Stimulated activated naive CD8-positive, alpha-beta T cell treated with anti-CD3 and anti-CD28 coated beads, Interleukin-15, amount 100 ng/mL, for 72 hours (primary cell): ENCODE measurements around the gene MPC1L.
A peak's percentile ranks its signal among the peaks of the same experiment; 100 is the strongest.

Source experiments
- ATAC-seq: fragments of 150-1000 bp; cut with Tn5 transposase; 2 replicates; pipeline ENCODE4 v1.10.0; 2021; ENCODE audit warnings: mild to moderate bottlenecking, moderate library complexity
- DNase-seq, 2 donors: peaks; one replicate each; pipeline ENCODE4 v3.0.0; 2021 to 2022
- H3K27ac Mint-ChIP-seq, 2 donors: one replicate each; pipeline ENCODE4 v1.8.0; 2022; ENCODE audit warnings: mild to moderate bottlenecking in 2 of 2, mixed read lengths in 2 of 2, moderate library complexity in 2 of 2
- H3K27me3 Mint-ChIP-seq: one replicate; pipeline ENCODE4 v1.8.0; 2022; ENCODE audit warnings: mixed read lengths
- H3K4me1 Mint-ChIP-seq: one replicate; pipeline ENCODE4 v1.8.0; 2022; ENCODE audit warnings: mild to moderate bottlenecking, mixed read lengths
- H3K4me3 Mint-ChIP-seq, 2 donors: one replicate each; pipeline ENCODE4 v1.8.0; 2022; ENCODE audit warnings: mild to moderate bottlenecking in 2 of 2, mixed read lengths in 2 of 2, moderate library complexity in 1 of 2
- H3K9me3 Mint-ChIP-seq, 2 donors: one replicate each; pipeline ENCODE4 v1.8.0; 2022; ENCODE audit warnings: mixed read lengths in 2 of 2

Gene MPC1L

DNA sequence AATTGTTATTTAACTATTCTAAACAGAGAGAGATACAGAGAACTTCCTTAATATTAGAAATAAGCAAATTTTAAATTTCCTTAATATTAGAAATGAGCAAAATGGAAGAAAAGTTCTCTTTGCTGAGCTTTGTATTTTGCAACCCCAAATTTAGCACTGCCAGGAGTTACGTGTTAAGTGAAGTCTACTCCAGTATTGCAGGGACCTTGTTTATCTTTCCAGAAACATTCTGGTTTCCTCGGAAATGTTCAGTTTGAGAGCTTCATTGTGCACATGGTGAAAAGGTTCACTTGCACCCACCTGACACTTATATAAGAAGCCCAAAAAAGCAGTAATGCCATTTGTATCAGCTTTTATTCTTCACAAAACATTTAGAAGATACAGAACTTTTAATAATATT is 30.3 kb downstream of the MPC1L start:
- no peak for DNase-seq
- H3K4me3 Mint-ChIP-seq, result no peak overlapping the region
- no peaks in the 10 kb centered on the region for H3K9me3 Mint-ChIP-seq
- ATAC-seq, result no peak
- H3K4me1 Mint-ChIP-seq, result peaks cover 6% of the 10 kb centered on the region
- H3K27ac Mint-ChIP-seq, result no peak overlapping the region
- H3K27me3 Mint-ChIP-seq, result no peaks in the 10 kb centered on the region

DNA sequence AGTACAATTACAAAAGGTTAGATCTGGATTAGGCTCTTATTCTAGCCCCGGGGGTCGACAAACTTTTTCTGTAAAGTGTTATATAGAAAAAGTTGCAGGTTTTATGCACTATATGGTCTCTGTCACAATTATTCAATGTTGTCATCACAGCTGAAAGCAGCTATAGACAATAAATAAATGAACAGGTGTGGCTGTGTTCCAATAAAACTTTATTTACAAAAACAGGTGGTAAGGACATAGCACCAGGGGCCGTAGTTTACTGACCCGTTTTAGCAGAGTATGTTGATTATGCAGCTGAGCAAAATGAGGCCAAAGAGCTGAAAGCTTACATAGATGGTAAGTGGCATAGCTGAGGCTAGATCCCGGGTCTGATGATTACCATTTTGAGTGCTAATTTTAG is 37.2 kb downstream of the MPC1L start:
- ATAC-seq, result no peak
- H3K4me1 Mint-ChIP-seq, result peaks cover 6% of the 10 kb centered on the region
- DNase-seq, result no peak
- H3K27me3 Mint-ChIP-seq, result no peaks in the 10 kb centered on the region
- no peak overlapping the region for H3K27ac Mint-ChIP-seq
- no peak overlapping the region for H3K4me3 Mint-ChIP-seq
- H3K9me3 Mint-ChIP-seq, result no peaks in the 10 kb centered on the region

DNA sequence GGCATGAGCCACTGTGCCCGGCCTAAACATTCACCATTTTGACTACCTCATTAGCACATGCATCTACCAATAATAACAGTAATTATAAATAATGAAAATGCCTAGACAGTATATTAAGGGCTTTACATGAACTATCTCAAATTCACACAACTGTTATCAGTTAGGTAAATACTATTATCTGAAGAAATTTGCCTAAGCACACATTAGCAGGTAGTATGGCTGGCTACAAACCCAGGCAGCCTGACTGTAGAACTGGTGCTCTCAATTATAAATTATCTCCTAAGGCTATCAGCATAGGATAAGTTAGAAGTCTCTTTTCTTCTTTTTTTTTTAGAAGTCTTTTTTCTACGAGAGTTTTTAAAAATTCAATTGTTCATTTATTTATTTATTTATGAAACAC is 38.3 kb downstream of the MPC1L start:
- Mint-ChIP-seq H3K4me3 (no peak overlapping the region), H3K9me3 (no peaks in the 10 kb centered on the region), H3K27ac (no peak overlapping the region), H3K4me1 (peaks cover 6% of the 10 kb centered on the region), H3K27me3 (no peaks in the 10 kb centered on the region)
- no peak for ATAC-seq
- no peak for DNase-seq

DNA sequence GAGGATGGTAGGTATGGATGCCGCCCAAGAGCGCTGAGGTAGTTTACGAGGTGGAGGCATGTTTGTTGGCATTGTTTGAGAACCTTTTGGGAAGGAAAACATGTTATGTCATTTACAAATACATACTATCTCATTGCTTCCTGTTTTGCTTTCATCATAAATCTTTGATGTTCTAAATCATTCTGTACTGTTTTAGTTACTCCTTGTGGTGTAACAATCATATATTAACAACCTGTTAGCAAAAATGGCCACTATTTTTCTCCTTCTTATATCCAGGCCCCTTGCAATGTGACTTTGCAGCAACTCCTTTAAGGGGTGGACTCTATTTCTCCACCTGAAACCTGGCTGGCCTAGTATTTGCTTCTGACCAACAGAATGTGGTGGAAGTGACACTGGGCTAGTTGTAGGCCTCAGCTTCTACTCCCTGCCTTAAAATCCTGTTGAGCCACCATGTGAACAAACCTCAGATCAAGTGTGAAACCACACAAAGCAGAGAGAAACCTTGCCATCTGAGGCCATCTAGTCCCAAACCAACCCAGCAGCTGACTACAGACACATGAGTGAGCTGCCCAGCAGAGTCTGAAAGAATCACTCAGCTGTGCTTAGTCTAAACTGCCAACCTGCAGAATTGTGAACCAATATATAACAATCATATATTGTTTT is 40.0 kb downstream of the MPC1L start:
- H3K27ac Mint-ChIP-seq, result no peak overlapping the region
- H3K27me3 Mint-ChIP-seq, result no peaks in the 10 kb centered on the region
- ATAC-seq (no peak), DNase-seq (no peak)
- peaks cover 6% of the 10 kb centered on the region for H3K4me1 Mint-ChIP-seq
- H3K4me3 Mint-ChIP-seq, result no peak overlapping the region
- no peaks in the 10 kb centered on the region for H3K9me3 Mint-ChIP-seq

DNA sequence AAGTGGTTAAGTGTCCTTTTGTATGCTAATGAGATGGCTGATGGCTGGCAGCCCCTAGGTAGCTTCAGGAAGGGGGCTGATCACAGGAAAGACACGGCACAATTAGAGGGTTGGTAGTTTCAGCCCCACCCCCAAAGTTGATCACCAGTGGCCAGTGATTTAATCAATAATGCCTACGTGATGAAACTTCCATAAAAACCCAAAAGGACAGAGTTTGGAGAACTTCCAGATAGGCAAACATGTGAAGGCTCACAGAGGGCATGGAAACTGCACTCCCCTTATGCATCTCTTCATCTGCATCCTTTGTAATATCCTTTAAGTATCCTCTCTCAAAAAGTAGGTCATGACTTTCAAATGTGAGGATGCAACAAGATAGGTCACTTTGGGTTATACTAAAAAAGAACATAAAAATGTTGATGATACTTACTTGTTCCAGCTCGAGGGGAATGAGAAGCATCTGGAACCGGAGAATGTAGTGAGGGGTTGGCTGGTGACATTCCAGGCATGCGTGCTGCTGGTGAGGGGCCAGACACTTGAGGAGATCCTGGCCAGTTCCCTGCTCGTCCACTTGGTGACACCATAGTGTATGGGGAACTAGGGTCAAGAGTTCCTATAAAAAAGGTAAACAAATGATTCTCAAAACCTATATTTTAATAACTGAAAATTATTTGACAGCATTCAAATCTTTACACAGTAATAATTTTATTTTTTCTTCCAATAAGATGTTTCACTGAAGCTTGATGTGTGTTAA is 40.8 kb downstream of the MPC1L start:
- DNase-seq, result no peak
- peaks cover 6% of the 10 kb centered on the region for H3K4me1 Mint-ChIP-seq
- H3K27ac Mint-ChIP-seq, result peak overlapping the region in 1 of 2 donors; percentile 72
- H3K27me3 Mint-ChIP-seq, result no peaks in the 10 kb centered on the region
- no peak for ATAC-seq
- no peak overlapping the region for H3K4me3 Mint-ChIP-seq
- no peaks in the 10 kb centered on the region for H3K9me3 Mint-ChIP-seq

DNA sequence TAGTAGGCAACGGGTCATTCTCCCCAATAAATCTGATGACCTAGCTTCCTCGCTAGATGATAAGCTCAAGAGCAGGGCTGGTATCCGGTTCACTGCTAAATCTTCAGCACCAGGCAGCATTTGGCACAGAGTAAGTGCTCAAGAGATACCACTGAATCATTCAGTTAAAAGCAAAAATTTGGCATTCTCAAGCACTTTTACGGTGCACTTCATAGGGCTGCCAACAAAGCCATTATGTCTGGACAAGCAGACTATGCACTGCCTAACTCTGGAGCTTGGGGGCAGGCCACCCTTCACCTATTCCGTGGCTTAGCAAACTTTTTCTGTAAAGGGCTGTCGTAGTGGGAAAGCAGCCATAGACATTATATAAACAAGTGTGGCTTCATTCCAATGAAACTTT is 47.9 kb downstream of the MPC1L start:
- ATAC-seq (no peak), DNase-seq (no peak)
- no peak overlapping the region for H3K27ac Mint-ChIP-seq
- H3K9me3 Mint-ChIP-seq, result no peaks in the 10 kb centered on the region
- no peaks in the 10 kb centered on the region for H3K4me1 Mint-ChIP-seq
- H3K4me3 Mint-ChIP-seq, result no peak overlapping the region
- H3K27me3 Mint-ChIP-seq, result no peaks in the 10 kb centered on the region
